Measurements from ENCODE around the gene ZNF593. TPM values are rescaled to one million over a fixed set of nuclear protein-coding genes. Genes with fewer than 3 reads are reported as not detected.

Gene ZNF593
- total and polyA plus RNA-seq, 2 experiments from 2014 or later = 34.5 to 43.6 TPM

GRCh38 chr1:26154750-26155149, 15.0 kb upstream of the ZNF593 start:
- Histone ChIP-seq H3K9me3 (ENCODE audit: low read depth) (no peaks in the 10 kb centered on the region), H3K27ac (no peak overlapping the region), H3K27me3 (no peaks in the 10 kb centered on the region), H3K4me3 (no peak overlapping the region), H3K4me1 (ENCODE audit: low read depth) (peaks cover 49% of the 10 kb centered on the region), H3K36me3 (no peaks in the 10 kb centered on the region)
- no peak for TF ChIP-seq CTCF (IDR thresholded peaks at IDR 0.05; ENCODE audit: low read depth, low read length)
- DNase-seq (ENCODE audit: low read depth in 1 of 2, low spot score in 1 of 2) = peak in 1 of 2 donors; percentile 40

- Histone ChIP-seq H3K27ac (no peak overlapping the region), H3K27me3 (no peaks in the 10 kb centered on the region), H3K4me1 (ENCODE audit: low read depth) (peaks cover 57% of the 10 kb centered on the region), H3K9me3 (ENCODE audit: low read depth) (no peaks in the 10 kb centered on the region), H3K4me3 (no peak overlapping the region), H3K36me3 (no peaks in the 10 kb centered on the region)
- no peak for TF ChIP-seq CTCF (IDR thresholded peaks at IDR 0.05; ENCODE audit: low read depth, low read length)
- DNase-seq (ENCODE audit: low read depth in 1 of 2, low spot score in 1 of 2) = no peak
Measured at GRCh38 chr1:26155370-26156284, 14.1 kb upstream of the ZNF593 start.

GRCh38 chr1:26156285-26157038, 13.2 kb upstream of the ZNF593 start:
- no peak for TF ChIP-seq CTCF (IDR thresholded peaks at IDR 0.05; ENCODE audit: low read depth, low read length)
- no peaks in the 10 kb centered on the region for H3K27me3 ChIP-seq
- peaks cover 66% of the 10 kb centered on the region for H3K4me1 ChIP-seq (ENCODE audit: low read depth)
- no peaks in the 10 kb centered on the region for H3K9me3 ChIP-seq (ENCODE audit: low read depth)
- no peak overlapping the region for H3K27ac ChIP-seq
- peak in 1 of 2 donors; percentile 66 for DNase-seq (ENCODE audit: low read depth in 1 of 2, low spot score in 1 of 2)
- no peaks in the 10 kb centered on the region for H3K36me3 ChIP-seq
- H3K4me3 ChIP-seq = no peak overlapping the region

- no peaks in the 10 kb centered on the region for H3K27me3 ChIP-seq
- no peaks in the 10 kb centered on the region for H3K9me3 ChIP-seq (ENCODE audit: low read depth)
- no peak for TF ChIP-seq CTCF (IDR thresholded peaks at IDR 0.05; ENCODE audit: low read depth, low read length)
- peak overlapping the region; percentile 23 for H3K4me3 ChIP-seq
- no peaks in the 10 kb centered on the region for H3K36me3 ChIP-seq
- DNase-seq (ENCODE audit: low read depth in 1 of 2, low spot score in 1 of 2) = no peak
- peaks cover 67% of the 10 kb centered on the region for H3K4me1 ChIP-seq (ENCODE audit: low read depth)
- peak overlapping the region; percentile 92 for H3K27ac ChIP-seq
Measured at GRCh38 chr1:26158271-26158907, 11.3 kb upstream of the ZNF593 start.

GRCh38 chr1:26158908-26159742, 10.6 kb upstream of the ZNF593 start, which contains the start of gene FAM110D:
Gene FAM110D (plus strand): TSS chr1:26159079. CDS start chr1:26161292, 2,213 bp downstream.
- no peaks in the 10 kb centered on the region for H3K36me3 ChIP-seq
- H3K9me3 ChIP-seq (ENCODE audit: low read depth) = no peaks in the 10 kb centered on the region
- no peak for TF ChIP-seq CTCF (IDR thresholded peaks at IDR 0.05; ENCODE audit: low read depth, low read length)
- peak within 1 kb of the TSS; percentile 23 for H3K4me3 ChIP-seq
- H3K4me1 ChIP-seq (ENCODE audit: low read depth) = peaks cover 67% of the 10 kb centered on the region
- peak in 1 of 2 donors; percentile 54 for DNase-seq (ENCODE audit: low read depth in 1 of 2, low spot score in 1 of 2)
- H3K27me3 ChIP-seq = no peaks in the 10 kb centered on the region
- H3K27ac ChIP-seq = peak within 1 kb of the TSS; percentile 92

All from cardiac muscle cell (in vitro differentiated cells and primary cell).